H4 (cell line): ENCODE results near the gene EPC1. TPM values are rescaled to one million over a fixed set of nuclear protein-coding genes. Genes with fewer than 3 reads are reported as not detected.
"Not testable (repeated sequence)": the region's sequence is repeated elsewhere in the genome, so short reads cannot be mapped to it uniquely, and the experiment has no call there.

Source experiments
- DNase-seq: peaks from one replicate; pipeline ENCODE4 v3.0.0-alpha.2; 2015; ENCODE audit warnings: low spot score
- total RNA-seq: library from RNA; depleted of rRNA; stranded (reverse); fragments of >200 nt; shearing (Covaris generic); gene quantifications from 2 replicates; pipeline ENCODE4 v1.2.3, GENCODE V29; 2014; rRNA removed

Gene EPC1
- total RNA-seq, 1 experiment from 2014 or later, result 8.2 TPM

DNA sequence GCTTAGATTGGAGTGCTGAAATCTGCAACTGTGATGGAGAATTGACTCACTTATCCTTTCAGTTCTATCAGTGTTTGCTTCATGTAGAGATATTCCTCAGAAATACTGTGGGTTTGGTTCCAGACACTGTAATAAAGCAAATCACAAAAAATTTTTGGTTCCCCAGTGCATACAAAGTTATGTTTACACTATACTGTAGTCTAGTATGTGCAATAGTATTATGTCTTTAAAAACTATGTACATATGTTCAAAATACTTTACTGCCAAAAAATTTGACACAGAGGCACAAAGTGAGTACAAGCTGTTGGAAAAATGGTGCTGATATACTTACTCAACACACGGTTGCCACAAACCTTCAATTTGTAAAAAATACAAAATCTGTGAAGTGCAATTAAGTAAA lies 112.5 kb downstream of the EPC1 start:
- no peak for DNase-seq

DNA sequence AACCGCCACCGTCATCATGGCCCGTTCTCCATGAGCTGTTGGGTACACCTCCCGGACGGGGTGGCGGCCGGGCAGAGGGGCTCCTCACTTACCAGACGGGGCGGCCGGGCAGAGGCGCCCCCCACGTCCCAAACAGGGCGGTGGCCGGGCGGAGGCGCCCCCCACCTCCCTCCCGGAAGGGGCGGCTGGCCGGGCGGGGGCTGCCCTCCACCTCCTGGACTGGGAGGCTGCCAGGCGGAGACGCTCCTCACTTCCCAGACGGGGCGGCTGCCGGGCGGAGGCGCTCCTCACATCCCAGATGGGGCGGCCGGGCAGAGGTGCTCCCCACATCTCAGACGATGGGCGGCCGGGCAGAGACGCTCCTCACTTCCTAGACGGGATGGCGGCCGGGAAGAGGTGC lies 113.6 kb downstream of the EPC1 start:
- DNase-seq, result not testable (repeated sequence)

DNA sequence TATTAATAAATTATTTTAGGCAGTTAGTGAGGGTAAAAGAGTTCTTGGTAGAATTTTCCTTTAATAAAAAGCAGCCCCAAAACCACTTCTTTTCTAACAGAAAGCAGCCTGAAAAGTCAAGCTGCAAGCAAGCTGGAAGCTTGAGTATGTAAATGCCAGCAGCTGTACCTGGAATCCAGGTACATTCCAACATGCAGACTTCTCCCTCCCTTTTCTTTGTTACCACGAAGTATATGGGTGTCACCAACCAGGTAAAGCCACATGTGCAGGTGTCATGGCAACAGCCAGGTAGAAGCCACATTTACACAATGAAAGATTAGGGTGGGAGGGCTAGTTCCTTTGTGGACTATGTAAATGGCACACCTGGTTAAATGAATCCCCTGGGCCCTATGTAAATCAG lies 114.6 kb downstream of the EPC1 start:
- no peak for DNase-seq

DNA sequence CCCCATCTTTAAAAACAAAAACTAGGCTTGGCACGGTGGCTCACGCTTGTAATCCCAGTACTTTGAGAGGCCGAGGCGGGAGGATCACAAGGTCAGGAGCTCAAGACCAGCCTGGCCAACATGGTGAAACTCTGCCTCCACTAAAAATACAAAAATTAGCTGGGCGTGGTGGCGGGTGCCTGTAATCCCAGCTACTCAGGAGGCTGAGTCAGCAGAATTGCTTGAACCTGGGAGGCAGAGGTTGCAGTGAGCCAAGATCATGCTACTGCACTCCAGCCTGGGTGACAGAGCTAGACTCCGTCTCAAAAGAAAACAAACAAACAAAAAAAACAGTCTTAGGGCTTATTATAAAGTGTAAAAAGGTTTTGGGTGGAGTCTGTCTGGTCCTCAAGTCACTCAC lies 117.2 kb downstream of the EPC1 start:
- DNase-seq, result not testable (repeated sequence)

DNA sequence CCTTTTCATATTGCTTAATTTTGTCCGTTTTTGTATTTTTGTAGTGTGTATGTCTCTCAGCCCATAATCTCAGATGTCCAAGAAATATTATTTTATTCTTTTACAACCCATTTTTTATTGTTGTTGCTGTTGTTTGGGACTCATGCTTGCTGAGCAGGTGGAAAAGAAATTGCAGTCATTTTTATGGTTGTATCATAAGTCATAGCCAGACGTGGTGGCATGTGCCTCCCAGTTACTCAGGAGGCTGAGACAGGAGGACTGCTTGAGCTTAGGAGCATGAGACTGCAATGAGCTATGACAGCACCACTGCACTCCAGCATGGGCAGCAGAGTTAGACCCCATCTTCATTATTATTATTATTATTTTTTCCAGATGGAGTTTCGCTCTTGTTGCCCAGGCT lies 117.8 kb downstream of the EPC1 start:
- DNase-seq, result no peak

DNA sequence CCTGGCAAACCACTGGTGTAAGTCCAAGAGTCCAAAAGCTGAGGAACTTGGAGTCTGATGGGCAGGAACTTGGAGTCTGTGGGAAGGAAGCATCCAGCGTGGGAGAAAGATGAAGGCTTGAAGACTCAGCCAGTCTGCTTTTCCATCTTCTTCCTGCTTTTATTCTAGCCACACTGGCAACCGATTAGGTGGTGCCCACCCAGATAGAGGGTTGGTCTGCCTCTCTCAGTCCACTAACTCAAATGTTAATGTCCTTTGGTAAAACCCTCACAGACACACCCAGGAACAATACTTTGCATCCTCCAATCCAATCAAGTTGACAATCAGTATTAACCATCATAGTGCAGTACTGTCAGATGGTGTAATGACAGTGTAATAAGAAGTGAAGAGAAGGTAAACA lies 119.2 kb downstream of the EPC1 start:
- no peak for DNase-seq

DNA sequence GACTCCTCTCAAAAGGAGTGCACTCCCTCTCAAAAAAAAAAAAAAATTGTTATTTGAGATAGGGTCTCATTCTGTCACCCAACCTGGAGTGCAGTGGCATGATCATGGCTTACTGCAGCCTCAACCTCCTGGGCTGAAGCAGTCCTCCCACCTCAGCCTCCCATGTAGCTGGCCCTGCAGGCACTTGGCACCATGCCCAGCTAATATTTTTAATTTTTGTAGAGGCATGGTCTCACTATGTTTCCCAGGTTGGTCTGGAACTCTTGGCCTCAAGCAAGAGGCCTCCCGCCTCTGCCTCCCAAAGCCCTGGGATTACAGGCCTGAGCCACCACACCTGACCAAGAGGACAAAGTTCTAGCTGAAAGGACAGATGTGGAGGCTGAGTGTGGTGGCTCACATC lies 120.3 kb downstream of the EPC1 start:
- no peak for DNase-seq

DNA sequence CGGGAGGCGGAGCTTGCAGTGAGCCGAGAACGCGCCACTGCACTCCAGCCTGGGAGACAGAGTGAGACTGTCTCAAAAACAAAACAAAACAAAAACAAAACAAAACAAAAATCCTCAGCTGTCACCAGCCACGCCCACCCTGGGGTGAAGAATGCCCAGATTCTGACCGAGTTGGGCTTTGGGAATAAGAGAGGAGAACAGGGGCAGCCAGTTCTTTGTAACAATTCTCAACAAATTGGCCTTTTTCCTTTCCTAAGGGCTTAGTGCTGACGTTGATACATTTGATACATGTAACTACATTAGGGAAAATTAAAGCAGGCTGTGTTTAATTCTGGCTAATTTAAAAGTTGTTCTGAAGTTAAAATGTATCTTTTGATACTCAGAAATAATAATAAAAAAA lies 121.0 kb downstream of the EPC1 start:
- DNase-seq, result no peak

DNA sequence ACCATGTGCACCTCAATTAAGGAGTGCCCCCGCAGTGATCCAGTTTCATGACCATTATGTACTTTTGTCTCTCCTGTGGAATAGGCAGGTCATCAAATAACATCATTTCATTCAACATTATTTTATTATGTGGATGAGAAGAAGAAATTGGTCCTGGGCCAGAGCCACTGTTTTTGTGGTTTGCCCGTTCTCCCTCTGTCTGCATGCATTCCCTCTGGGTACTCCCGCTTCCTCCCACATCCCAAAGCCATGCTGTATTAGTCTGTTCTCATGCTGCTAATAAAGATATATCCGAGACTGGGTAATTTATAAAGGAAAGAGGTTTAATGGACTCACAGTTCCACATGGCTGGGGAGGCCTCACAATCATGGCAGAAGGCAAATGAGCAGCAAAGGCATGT lies 124.6 kb downstream of the EPC1 start:
- DNase-seq, result not testable (repeated sequence)

DNA sequence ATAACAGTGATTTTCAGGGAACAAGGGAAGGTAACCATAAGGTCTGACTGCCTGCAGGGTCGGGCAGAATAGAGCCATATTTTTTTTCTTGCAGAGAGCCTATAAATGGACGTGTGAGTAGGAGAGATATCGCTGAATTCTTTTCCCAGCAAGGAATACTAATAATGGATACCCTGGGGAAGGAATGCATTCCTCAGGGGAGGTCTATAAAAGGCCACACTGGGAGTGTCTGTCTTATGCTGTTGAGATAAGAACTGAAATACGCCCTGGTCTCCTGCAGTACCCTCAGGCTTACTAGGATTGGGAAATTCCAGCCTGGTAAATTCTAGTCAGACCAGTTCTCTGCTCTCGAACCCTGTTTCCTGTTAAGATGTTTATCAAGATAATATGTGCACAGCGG lies 127.8 kb downstream of the EPC1 start:
- not testable (repeated sequence) for DNase-seq

DNA sequence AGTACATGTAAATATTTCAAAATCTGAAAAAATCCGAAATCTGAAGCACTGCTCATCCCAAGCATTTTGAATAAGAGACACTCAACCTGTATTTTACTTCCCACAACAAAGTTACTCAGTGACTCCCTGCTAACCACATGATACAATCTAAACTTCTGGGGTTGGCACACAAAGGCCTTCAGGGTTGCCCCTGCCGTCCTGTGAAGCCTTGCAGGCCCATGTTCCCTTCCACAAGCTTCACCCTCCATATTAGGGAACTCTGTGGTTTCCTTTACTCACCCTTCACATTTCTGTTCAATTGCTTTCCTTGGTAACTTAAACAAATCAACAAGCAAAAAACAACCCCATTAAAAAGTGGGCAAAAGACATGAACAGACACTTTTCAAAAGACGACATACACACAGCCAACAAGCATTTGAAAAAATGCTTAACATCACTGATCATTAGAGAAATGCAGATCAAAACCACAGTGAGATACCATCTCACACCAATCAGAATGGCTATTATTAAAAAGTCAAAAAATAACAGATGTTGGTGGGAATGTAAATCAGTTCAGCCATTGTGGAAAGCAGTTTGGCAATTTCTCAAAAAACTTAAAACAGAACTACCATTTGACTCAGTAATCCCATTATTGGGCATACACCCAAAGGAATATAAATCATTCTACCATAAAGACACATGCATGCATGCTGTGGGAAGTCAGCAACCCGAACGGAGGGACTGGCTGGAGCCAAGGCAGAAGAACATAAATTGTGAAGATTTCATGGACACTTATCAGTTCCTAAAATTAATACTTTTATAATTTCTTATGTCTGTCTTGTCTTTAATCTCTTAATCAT lies 128.5 kb downstream of the EPC1 start:
- not testable (repeated sequence) for DNase-seq

Other genes with a start within 250 kb of the EPC1 start
- 1.2 and 3.0 TPM in 2 replicates for gene CCDC7, start 99.0 kb upstream of the EPC1 start, total RNA-seq